H9 (cell line): ENCODE data around the gene APOL1. TPM values are rescaled to one million over a fixed set of nuclear protein-coding genes. Genes with fewer than 3 reads are reported as not detected.

Experiments used
- DNase-seq: peaks from one replicate; pipeline ENCODE4 v3.0.0-alpha.2; 2017
- H2AFZ ChIP-seq: one replicate; pipeline ENCODE4 v1.6.1; 2013; ENCODE audit warnings: mild to moderate bottlenecking, low read length, control low read depth, moderate library complexity
- H2AK5ac ChIP-seq: 2 replicates; pipeline ENCODE4 v1.6.1; 2013; ENCODE audit warnings: low read length, control low read depth, mixed read lengths; ENCODE audit not compliant: insufficient read length
- H2BK120ac ChIP-seq: one replicate; pipeline ENCODE4 v1.6.1; 2013; ENCODE audit warnings: low read depth, mild to moderate bottlenecking, low read length, control low read depth, inconsistent platforms; ENCODE audit not compliant: poor library complexity, severe bottlenecking
- H2BK12ac ChIP-seq: 2 replicates; pipeline ENCODE4 v1.6.1; 2013; ENCODE audit warnings: low read length, control low read depth, mixed read lengths, low read depth; ENCODE audit not compliant: insufficient read length
- H2BK15ac ChIP-seq: 2 replicates; pipeline ENCODE4 v1.6.1; 2013; ENCODE audit warnings: low read depth, low read length, control low read depth
- H2BK20ac ChIP-seq: one replicate; pipeline ENCODE4 v1.6.1; 2013; ENCODE audit warnings: low read depth, mild to moderate bottlenecking, low read length, control low read depth, inconsistent platforms; ENCODE audit not compliant: poor library complexity, severe bottlenecking
- H2BK5ac ChIP-seq: 2 replicates; pipeline ENCODE4 v1.6.1; 2013; ENCODE audit warnings: low read length, control low read depth, mixed read lengths; ENCODE audit not compliant: insufficient read length
- H3K14ac ChIP-seq: 2 replicates; pipeline ENCODE4 v1.6.1; 2013; ENCODE audit warnings: low read length, control low read depth; ENCODE audit not compliant: insufficient read depth
- H3K18ac ChIP-seq: 2 replicates; pipeline ENCODE4 v1.6.1; 2013; ENCODE audit warnings: low read depth, mild to moderate bottlenecking, mixed read lengths, low read length, control low read depth; ENCODE audit not compliant: insufficient read length
- H3K23ac ChIP-seq: 2 replicates; pipeline ENCODE4 v1.6.1; 2013; ENCODE audit warnings: low read length, control low read depth, mixed read lengths, low read depth; ENCODE audit not compliant: insufficient read length
- H3K23me2 ChIP-seq: 2 replicates; pipeline ENCODE4 v1.6.1; 2013; ENCODE audit warnings: low read depth, mild to moderate bottlenecking, mixed read lengths, low read length, control low read depth; ENCODE audit not compliant: insufficient read length, poor library complexity, severe bottlenecking
- H3K27ac ChIP-seq: 2 replicates; pipeline ENCODE4 v1.5.1; 2013; ENCODE audit warnings: low read length, control low read depth, mixed read lengths, low read depth; ENCODE audit not compliant: insufficient read length
- H3K27me3 ChIP-seq: 2 replicates; pipeline ENCODE4 v1.6.1; 2013; ENCODE audit warnings: low read length, control low read depth, inconsistent platforms; ENCODE audit not compliant: insufficient read depth
- H3K4ac ChIP-seq: 2 replicates; pipeline ENCODE4 v1.6.1; 2013; ENCODE audit warnings: low read depth, mild to moderate bottlenecking, control low read depth, inconsistent platforms, low read length, moderate library complexity
- H3K4me1 ChIP-seq: 2 replicates; pipeline ENCODE4 v1.6.1; 2013; ENCODE audit warnings: low read length, control low read depth, inconsistent platforms; ENCODE audit not compliant: insufficient read depth
- H3K4me2 ChIP-seq: 2 replicates; pipeline ENCODE4 v1.6.1; 2013; ENCODE audit warnings: low read length, control low read depth, mixed read lengths; ENCODE audit not compliant: insufficient read length, insufficient read depth
- H3K56ac ChIP-seq: 2 replicates; pipeline ENCODE4 v1.6.1; 2013; ENCODE audit warnings: low read depth, mild to moderate bottlenecking, mixed read lengths, low read length, control low read depth; ENCODE audit not compliant: insufficient read length
- H3K79me1 ChIP-seq: 2 replicates; pipeline ENCODE4 v1.6.1; 2013; ENCODE audit warnings: low read depth, mild to moderate bottlenecking, moderate library complexity, low read length, control low read depth, inconsistent platforms; ENCODE audit not compliant: insufficient read depth, poor library complexity, severe bottlenecking
- H3K79me2 ChIP-seq: 2 replicates; pipeline ENCODE4 v1.6.1; 2013; ENCODE audit warnings: low read length, control low read depth, inconsistent platforms; ENCODE audit not compliant: insufficient read depth
- H3K9ac ChIP-seq: 2 replicates; pipeline ENCODE4 v1.6.1; 2013; ENCODE audit warnings: low read length, control low read depth, mixed read lengths; ENCODE audit not compliant: insufficient read length; ENCODE audit errors: extremely low read depth
- H3K9me3 ChIP-seq: one replicate; pipeline ENCODE4 v1.6.1; 2013; ENCODE audit warnings: low read depth, low read length, inconsistent platforms; ENCODE audit not compliant: control insufficient read depth
- H3T11ph ChIP-seq: one replicate; pipeline ENCODE4 v1.6.1; 2013; ENCODE audit warnings: mild to moderate bottlenecking, low read length, control low read depth, inconsistent platforms
- H4K20me1 ChIP-seq: one replicate; pipeline ENCODE4 v1.6.1; 2013; ENCODE audit not compliant: control insufficient read depth, insufficient read length, insufficient read depth
- H4K5ac ChIP-seq: 2 replicates; pipeline ENCODE4 v1.6.1; 2013; ENCODE audit warnings: low read depth, mild to moderate bottlenecking, mixed read lengths, low read length, control low read depth; ENCODE audit not compliant: insufficient read length
- H4K8ac ChIP-seq: replicated peaks from 2 replicates; pipeline ENCODE4 v1.6.1; 2013; ENCODE audit warnings: low read length, control low read depth, mixed read lengths, low read depth; ENCODE audit not compliant: insufficient read length
- H4K91ac ChIP-seq: 2 replicates; pipeline ENCODE4 v1.6.1; 2013; ENCODE audit warnings: low read depth, mild to moderate bottlenecking, moderate library complexity, mixed read lengths, low read length, control low read depth; ENCODE audit not compliant: insufficient read length
- H3K27ac Mint-ChIP-seq, 3 experiments: 2 replicates in 2 of 3; 3 replicates in 1 of 3; pipeline ENCODE4 v1.8.0; 2020 to 2021; ENCODE audit warnings: mixed read lengths in 3 of 3, mild to moderate bottlenecking in 1 of 3, moderate library complexity in 1 of 3
- H3K27me3 Mint-ChIP-seq: 2 replicates; pipeline ENCODE4 v1.8.0; 2021; ENCODE audit warnings: low read depth, mild to moderate bottlenecking, moderate library complexity, mixed read lengths
- H3K36me3 Mint-ChIP-seq, 3 experiments: 2 replicates in 2 of 3; 3 replicates in 1 of 3; pipeline ENCODE4 v1.8.0; 2020 to 2021; ENCODE audit warnings: low read depth in 3 of 3, mixed read lengths in 3 of 3; ENCODE audit not compliant: insufficient read depth in 1 of 3
- H3K4me1 Mint-ChIP-seq, 2 experiments: 2 replicates each; pipeline ENCODE4 v1.8.0; 2020; ENCODE audit warnings: mixed read lengths in 2 of 2
- H3K4me3 Mint-ChIP-seq, 2 experiments: 2 replicates in 1 of 2; 3 replicates in 1 of 2; pipeline ENCODE4 v1.8.0; 2020 to 2021; ENCODE audit warnings: mild to moderate bottlenecking in 2 of 2, mixed read lengths in 2 of 2, moderate library complexity in 1 of 2
- H3K9me3 Mint-ChIP-seq, 2 experiments: 2 replicates in 1 of 2; 3 replicates in 1 of 2; pipeline ENCODE4 v1.8.0; 2020; ENCODE audit warnings: mild to moderate bottlenecking in 2 of 2, mixed read lengths in 2 of 2, moderate library complexity in 1 of 2
- WGBS: extraction: QIAGEN DNeasy Blood & Tissue Kit; methylation state at CpG from one replicate; pipeline ENCODE4 v1.1.7; 2013; ENCODE audit warnings: missing lambda C conversion rate, low lambda C conversion rate, mixed read lengths; ENCODE audit not compliant: insufficient read length; ENCODE audit errors: extremely low coverage; 5-methylcytosine and 5-hydroxymethylcytosine counted together
- total RNA-seq: library from RNA; stranded (reverse); gene quantifications from 2 replicates; pipeline ENCODE4 v1.2.1, GENCODE V29; 2021
- TF ChIP-seq, protein P1 (sequence below): fragments of 200-600 bp; sonication (generic); conservative IDR thresholded peaks from 3 replicates; pipeline ENCODE4 v1.8.0; 2021; ENCODE audit warnings: antibody characterized with exemption, mild to moderate bottlenecking

APOL1 gene
- total RNA-seq, 1 experiment from 2014 or later: not detected

DNA sequence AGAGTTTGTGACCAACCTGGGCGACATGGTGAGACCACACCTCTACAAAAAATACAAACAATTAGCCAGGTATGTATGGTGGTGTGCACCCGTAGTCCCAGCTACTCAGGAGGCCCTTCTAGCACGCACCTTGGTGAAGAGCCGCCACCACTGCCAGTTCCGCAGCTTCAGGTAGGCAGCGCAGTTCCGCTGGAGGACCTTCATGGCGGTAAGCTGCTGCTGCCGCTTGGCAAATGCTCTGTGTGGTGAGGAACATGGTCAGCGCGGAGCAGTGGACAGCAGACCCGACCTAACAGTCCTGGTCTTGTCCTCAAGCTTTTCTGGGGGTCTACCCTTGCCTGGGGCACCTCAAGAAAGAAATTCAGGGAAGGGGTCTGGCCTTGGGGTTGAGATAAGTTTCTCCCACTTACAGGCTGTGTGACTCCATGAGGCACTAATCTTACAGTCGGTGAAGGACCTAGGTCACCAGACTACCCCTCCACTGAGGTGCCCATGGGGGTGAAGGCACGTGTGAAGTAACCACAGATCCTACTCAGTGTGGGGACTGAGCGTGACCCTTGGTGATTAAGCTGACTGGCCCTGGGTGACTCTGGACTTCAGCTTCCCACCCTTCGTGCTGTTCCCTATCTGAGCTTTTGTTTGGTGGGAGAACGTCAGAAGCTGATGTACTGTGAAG, 49.6 kb downstream of the APOL1 start:
- H3K56ac ChIP-seq: no peak overlapping the region
- no peaks in the 10 kb centered on the region for H3K23me2 ChIP-seq
- no peak overlapping the region for H2BK20ac ChIP-seq
- no peak overlapping the region for H4K91ac ChIP-seq
- H2BK5ac ChIP-seq: no peak overlapping the region
- H2BK15ac ChIP-seq: no peak overlapping the region
- no peak overlapping the region for H4K8ac ChIP-seq
- no peaks in the 10 kb centered on the region; the same call in 1 of the 2 replicates for H3K27me3 Mint-ChIP-seq
- no peak overlapping the region for H3K4me3 Mint-ChIP-seq
- no peaks in the 10 kb centered on the region for H4K20me1 ChIP-seq
- H3K79me2 ChIP-seq: no peaks in the 10 kb centered on the region
- no peak overlapping the region for H2BK120ac ChIP-seq
- H3K9ac ChIP-seq: no peak overlapping the region
- no peaks in the 10 kb centered on the region for H3K27me3 ChIP-seq
- H2AK5ac ChIP-seq: no peak overlapping the region
- no peaks in the 10 kb centered on the region for H3K9me3 ChIP-seq
- H2AFZ ChIP-seq: no peak overlapping the region
- no CpG with 5 or more reads among the region's 17 CpGs for WGBS
- H3K27ac ChIP-seq: no peak overlapping the region
- no peak overlapping the region for H4K5ac ChIP-seq
- H3K4ac ChIP-seq: no peak overlapping the region
- no peak overlapping the region for H3K14ac ChIP-seq
- TF ChIP-seq, protein P1, sequence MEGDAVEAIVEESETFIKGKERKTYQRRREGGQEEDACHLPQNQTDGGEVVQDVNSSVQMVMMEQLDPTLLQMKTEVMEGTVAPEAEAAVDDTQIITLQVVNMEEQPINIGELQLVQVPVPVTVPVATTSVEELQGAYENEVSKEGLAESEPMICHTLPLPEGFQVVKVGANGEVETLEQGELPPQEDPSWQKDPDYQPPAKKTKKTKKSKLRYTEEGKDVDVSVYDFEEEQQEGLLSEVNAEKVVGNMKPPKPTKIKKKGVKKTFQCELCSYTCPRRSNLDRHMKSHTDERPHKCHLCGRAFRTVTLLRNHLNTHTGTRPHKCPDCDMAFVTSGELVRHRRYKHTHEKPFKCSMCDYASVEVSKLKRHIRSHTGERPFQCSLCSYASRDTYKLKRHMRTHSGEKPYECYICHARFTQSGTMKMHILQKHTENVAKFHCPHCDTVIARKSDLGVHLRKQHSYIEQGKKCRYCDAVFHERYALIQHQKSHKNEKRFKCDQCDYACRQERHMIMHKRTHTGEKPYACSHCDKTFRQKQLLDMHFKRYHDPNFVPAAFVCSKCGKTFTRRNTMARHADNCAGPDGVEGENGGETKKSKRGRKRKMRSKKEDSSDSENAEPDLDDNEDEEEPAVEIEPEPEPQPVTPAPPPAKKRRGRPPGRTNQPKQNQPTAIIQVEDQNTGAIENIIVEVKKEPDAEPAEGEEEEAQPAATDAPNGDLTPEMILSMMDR: no peak
- H3T11ph ChIP-seq: no peak overlapping the region
- no peaks in the 10 kb centered on the region for H3K79me1 ChIP-seq
- no peaks in the 10 kb centered on the region for H3K9me3 Mint-ChIP-seq
- no peak overlapping the region for H3K4me2 ChIP-seq
- H2BK12ac ChIP-seq: no peak overlapping the region
- no peak overlapping the region for H3K18ac ChIP-seq
- no peaks in the 10 kb centered on the region for H3K4me1 ChIP-seq
- H3K36me3 Mint-ChIP-seq: peaks cover 61 to 96% (median 90%) of the 10 kb centered on the region in 3 experiments
- no peak for DNase-seq
- no peak overlapping the region for H3K27ac Mint-ChIP-seq
- no peak overlapping the region for H3K23ac ChIP-seq
- H3K4me1 Mint-ChIP-seq: 0 out of 4 replicates have a peak, but pooled peaks cover 0 to 3% of the 10 kb centered on the region in 2 experiments
